ENCODE results near the gene ACSL6. TPM values are rescaled to one million over a fixed set of nuclear protein-coding genes. Genes with fewer than 3 reads are reported as not detected.

Gene ACSL6
- total and polyA plus RNA-seq, 5 donors from 2014 or later, result 3.0 to 5.7 (median 5.5) TPM

GRCh38 chr5:132003982-132004381 is 7.5 kb downstream of the ACSL6 start:
- H3K27ac Mint-ChIP-seq, result peak overlapping the region in 1 of 3 donors; percentile 79
- no peak for DNase-seq
- H3K36me3 Mint-ChIP-seq, result no peaks in the 10 kb centered on the region
- ATAC-seq (ENCODE audit: low read depth in 2 of 2), result no peak
- peaks cover 7 to 34% (median 17%) of the 10 kb centered on the region in 4 donors for H3K4me1 Mint-ChIP-seq
- no peaks in the 10 kb centered on the region for H3K9me3 Mint-ChIP-seq
- no peak overlapping the region for H3K4me3 Mint-ChIP-seq
- H3K27me3 Mint-ChIP-seq, result peaks cover 25% of the 10 kb centered on the region
- peaks cover 19% of the 10 kb centered on the region for H3K4me1 ChIP-seq (ENCODE audit: control insufficient read depth, insufficient read depth, low read length, poor library complexity, severe bottlenecking)
- H3K4me3 ChIP-seq (ENCODE audit: low read depth, low read length), result no peak overlapping the region
- no peaks in the 10 kb centered on the region for H3K36me3 ChIP-seq (ENCODE audit: control insufficient read depth, insufficient read depth, low read length)
- no peak overlapping the region for H3K27ac ChIP-seq (ENCODE audit: insufficient read depth, low read length, poor library complexity, severe bottlenecking)
- no peaks in the 10 kb centered on the region for H3K9me3 ChIP-seq (ENCODE audit: control insufficient read depth in 2 of 2, low read length in 2 of 2)
- peaks cover 3% of the 10 kb centered on the region for H3K27me3 ChIP-seq (ENCODE audit: control insufficient read depth, insufficient read depth, low read length)

- Histone ChIP-seq H3K4me3 (ENCODE audit: low read depth, low read length) (no peak overlapping the region), H3K27ac (ENCODE audit: insufficient read depth, low read length, poor library complexity, severe bottlenecking) (no peak overlapping the region), H3K27me3 (ENCODE audit: control insufficient read depth, insufficient read depth, low read length) (no peaks in the 10 kb centered on the region), H3K36me3 (ENCODE audit: control insufficient read depth, insufficient read depth, low read length) (no peaks in the 10 kb centered on the region), H3K9me3 (ENCODE audit: control insufficient read depth in 2 of 2, low read length in 2 of 2) (no peaks in the 10 kb centered on the region), H3K4me1 (ENCODE audit: control insufficient read depth, insufficient read depth, low read length, poor library complexity, severe bottlenecking) (peaks cover 19% of the 10 kb centered on the region)
- Mint-ChIP-seq H3K27me3 (peaks cover 18% of the 10 kb centered on the region), H3K4me1 (peaks cover 7 to 37% (median 15%) of the 10 kb centered on the region in 4 donors), H3K9me3 (no peaks in the 10 kb centered on the region), H3K4me3 (no peak overlapping the region), H3K27ac (no peak overlapping the region), H3K36me3 (no peaks in the 10 kb centered on the region)
- DNase-seq, result no peak
- ATAC-seq (ENCODE audit: low read depth in 2 of 2), result no peak
Measured at GRCh38 chr5:132003170-132003744, 8.2 kb downstream of the ACSL6 start.

- Mint-ChIP-seq H3K36me3 (no peaks in the 10 kb centered on the region), H3K27ac (peak overlapping the region in 2 of 3 donors; percentile 67 to 78), H3K4me1 (peaks cover 7 to 40% (median 14%) of the 10 kb centered on the region in 4 donors), H3K9me3 (no peaks in the 10 kb centered on the region), H3K27me3 (peaks cover 13% of the 10 kb centered on the region), H3K4me3 (no peak overlapping the region)
- DNase-seq (no peak), ATAC-seq (ENCODE audit: low read depth in 2 of 2) (no peak)
- Histone ChIP-seq H3K9me3 (ENCODE audit: control insufficient read depth in 2 of 2, low read length in 2 of 2) (no peaks in the 10 kb centered on the region), H3K27me3 (ENCODE audit: control insufficient read depth, insufficient read depth, low read length) (no peaks in the 10 kb centered on the region), H3K4me1 (ENCODE audit: control insufficient read depth, insufficient read depth, low read length, poor library complexity, severe bottlenecking) (peaks cover 19% of the 10 kb centered on the region), H3K27ac (ENCODE audit: insufficient read depth, low read length, poor library complexity, severe bottlenecking) (no peak overlapping the region), H3K36me3 (ENCODE audit: control insufficient read depth, insufficient read depth, low read length) (no peaks in the 10 kb centered on the region), H3K4me3 (ENCODE audit: low read depth, low read length) (no peak overlapping the region)
Measured at GRCh38 chr5:132002757-132003156, 8.7 kb downstream of the ACSL6 start.

GRCh38 chr5:132001647-132002561 is 9.6 kb downstream of the ACSL6 start:
- DNase-seq (no peak), ATAC-seq (ENCODE audit: low read depth in 2 of 2) (no peak)
- Mint-ChIP-seq H3K4me3 (no peak overlapping the region), H3K9me3 (no peaks in the 10 kb centered on the region), H3K4me1 (peaks cover 7 to 38% (median 13%) of the 10 kb centered on the region in 4 donors), H3K36me3 (no peaks in the 10 kb centered on the region), H3K27me3 (peaks cover 6% of the 10 kb centered on the region), H3K27ac (peak overlapping the region in 1 of 3 donors; percentile 67)
- Histone ChIP-seq H3K27me3 (ENCODE audit: control insufficient read depth, insufficient read depth, low read length) (no peaks in the 10 kb centered on the region), H3K4me3 (ENCODE audit: low read depth, low read length) (no peak overlapping the region), H3K36me3 (ENCODE audit: control insufficient read depth, insufficient read depth, low read length) (no peaks in the 10 kb centered on the region), H3K9me3 (ENCODE audit: control insufficient read depth in 2 of 2, low read length in 2 of 2) (no peaks in the 10 kb centered on the region), H3K4me1 (ENCODE audit: control insufficient read depth, insufficient read depth, low read length, poor library complexity, severe bottlenecking) (peaks cover 19% of the 10 kb centered on the region), H3K27ac (ENCODE audit: insufficient read depth, low read length, poor library complexity, severe bottlenecking) (no peak overlapping the region)

- DNase-seq, result peak in 2 of 3 donors; percentile 21 to 41
- no peaks in the 10 kb centered on the region for H3K9me3 Mint-ChIP-seq
- H3K27me3 Mint-ChIP-seq, result peaks cover 5% of the 10 kb centered on the region
Measured at GRCh38 chr5:132000677-132001453, 10.6 kb downstream of the ACSL6 start.

GRCh38 chr5:132000241-132000490 is 11.3 kb downstream of the ACSL6 start:
- Histone ChIP-seq H3K27ac (ENCODE audit: insufficient read depth, low read length, poor library complexity, severe bottlenecking) (no peak overlapping the region), H3K27me3 (ENCODE audit: control insufficient read depth, insufficient read depth, low read length) (no peaks in the 10 kb centered on the region), H3K9me3 (ENCODE audit: control insufficient read depth in 2 of 2, low read length in 2 of 2) (no peaks in the 10 kb centered on the region), H3K4me3 (ENCODE audit: low read depth, low read length) (no peak overlapping the region), H3K36me3 (ENCODE audit: control insufficient read depth, insufficient read depth, low read length) (no peaks in the 10 kb centered on the region), H3K4me1 (ENCODE audit: control insufficient read depth, insufficient read depth, low read length, poor library complexity, severe bottlenecking) (peaks cover 19% of the 10 kb centered on the region)
- H3K4me1 Mint-ChIP-seq, result peaks cover 7 to 44% (median 15%) of the 10 kb centered on the region in 4 donors
- H3K27me3 Mint-ChIP-seq, result peaks cover 5% of the 10 kb centered on the region
- no peaks in the 10 kb centered on the region for H3K9me3 Mint-ChIP-seq
- no peak for ATAC-seq (ENCODE audit: low read depth in 2 of 2)
- no peaks in the 10 kb centered on the region for H3K36me3 Mint-ChIP-seq
- no peak for DNase-seq
- no peak overlapping the region for H3K4me3 Mint-ChIP-seq
- peak overlapping the region in 1 of 3 donors; percentile 75 for H3K27ac Mint-ChIP-seq

More at GRCh38 chr5:132000677-132001453, 10.6 kb downstream of the ACSL6 start:
- Histone ChIP-seq H3K4me3 (ENCODE audit: low read depth, low read length) (no peak overlapping the region), H3K27ac (ENCODE audit: insufficient read depth, low read length, poor library complexity, severe bottlenecking) (no peak overlapping the region), H3K27me3 (ENCODE audit: control insufficient read depth, insufficient read depth, low read length) (no peaks in the 10 kb centered on the region), H3K9me3 (ENCODE audit: control insufficient read depth in 2 of 2, low read length in 2 of 2) (no peaks in the 10 kb centered on the region), H3K4me1 (ENCODE audit: control insufficient read depth, insufficient read depth, low read length, poor library complexity, severe bottlenecking) (peaks cover 19% of the 10 kb centered on the region), H3K36me3 (ENCODE audit: control insufficient read depth, insufficient read depth, low read length) (no peaks in the 10 kb centered on the region)
- Mint-ChIP-seq H3K27ac (peak overlapping the region in 2 of 3 donors; percentile 14 to 75), H3K4me1 (peaks cover 7 to 44% (median 15%) of the 10 kb centered on the region in 4 donors), H3K36me3 (no peaks in the 10 kb centered on the region), H3K4me3 (peak overlapping the region in 2 of 4 donors; percentile 25 to 26)
- peak; percentile 63 to 67 for ATAC-seq (ENCODE audit: low read depth in 2 of 2)

GRCh38 chr5:131999441-132000240 is 11.8 kb downstream of the ACSL6 start:
- no peak overlapping the region for H3K4me3 ChIP-seq (ENCODE audit: low read depth, low read length)
- H3K27me3 Mint-ChIP-seq, result peaks cover 5% of the 10 kb centered on the region
- no peaks in the 10 kb centered on the region for H3K36me3 Mint-ChIP-seq
- no peak for DNase-seq
- H3K4me3 Mint-ChIP-seq, result no peak overlapping the region
- peaks cover 7 to 44% (median 15%) of the 10 kb centered on the region in 4 donors for H3K4me1 Mint-ChIP-seq
- peaks cover 19% of the 10 kb centered on the region for H3K4me1 ChIP-seq (ENCODE audit: control insufficient read depth, insufficient read depth, low read length, poor library complexity, severe bottlenecking)
- H3K27ac ChIP-seq (ENCODE audit: insufficient read depth, low read length, poor library complexity, severe bottlenecking), result no peak overlapping the region
- H3K36me3 ChIP-seq (ENCODE audit: control insufficient read depth, insufficient read depth, low read length), result no peaks in the 10 kb centered on the region
- ATAC-seq (ENCODE audit: low read depth in 2 of 2), result no peak
- no peaks in the 10 kb centered on the region for H3K9me3 ChIP-seq (ENCODE audit: control insufficient read depth in 2 of 2, low read length in 2 of 2)
- H3K27me3 ChIP-seq (ENCODE audit: control insufficient read depth, insufficient read depth, low read length), result no peaks in the 10 kb centered on the region
- H3K9me3 Mint-ChIP-seq, result peaks cover 0 to 2% (median 0%) of the 10 kb centered on the region in 7 donors
- H3K27ac Mint-ChIP-seq, result peak overlapping the region in 1 of 3 donors; percentile 51

All from CD4-positive, CD25-positive, alpha-beta regulatory T cell (primary cell).